ENCODE data around the gene RHO. TPM values are rescaled to one million over a fixed set of nuclear protein-coding genes. Genes with fewer than 3 reads are reported as not detected.
A peak's percentile ranks its signal among the peaks of the same experiment; 100 is the strongest.
"Not testable (repeated sequence)": the region's sequence is repeated elsewhere in the genome, so short reads cannot be mapped to it uniquely, and the experiment has no call there.

The RHO gene
- total RNA-seq (2014; rRNA removed; shearing (Covaris generic)): 0.05 TPM in 1 of 2 replicates, not detected in the other

DNA sequence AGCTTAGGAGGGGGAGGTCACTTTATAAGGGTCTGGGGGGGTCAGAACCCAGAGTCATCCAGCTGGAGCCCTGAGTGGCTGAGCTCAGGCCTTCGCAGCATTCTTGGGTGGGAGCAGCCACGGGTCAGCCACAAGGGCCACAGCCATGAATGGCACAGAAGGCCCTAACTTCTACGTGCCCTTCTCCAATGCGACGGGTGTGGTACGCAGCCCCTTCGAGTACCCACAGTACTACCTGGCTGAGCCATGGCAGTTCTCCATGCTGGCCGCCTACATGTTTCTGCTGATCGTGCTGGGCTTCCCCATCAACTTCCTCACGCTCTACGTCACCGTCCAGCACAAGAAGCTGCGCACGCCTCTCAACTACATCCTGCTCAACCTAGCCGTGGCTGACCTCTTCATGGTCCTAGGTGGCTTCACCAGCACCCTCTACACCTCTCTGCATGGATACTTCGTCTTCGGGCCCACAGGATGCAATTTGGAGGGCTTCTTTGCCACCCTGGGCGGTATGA is at the start of gene RHO:
Gene RHO (plus strand): TSS at position 51 of the 512 bp plus-strand sequence. CDS start 95 bp downstream, at position 146.
- DNase-seq (ENCODE audit: low read depth): no peak

- DNase-seq (ENCODE audit: low read depth): not testable (repeated sequence)
Observed at GRCh38 chr3:129481225-129481765, 47.1 kb upstream of the RHO start.

- peak; percentile 37 for DNase-seq (ENCODE audit: low read depth)
Observed at GRCh38 chr3:129481766-129482332, 46.6 kb upstream of the RHO start.

DNA sequence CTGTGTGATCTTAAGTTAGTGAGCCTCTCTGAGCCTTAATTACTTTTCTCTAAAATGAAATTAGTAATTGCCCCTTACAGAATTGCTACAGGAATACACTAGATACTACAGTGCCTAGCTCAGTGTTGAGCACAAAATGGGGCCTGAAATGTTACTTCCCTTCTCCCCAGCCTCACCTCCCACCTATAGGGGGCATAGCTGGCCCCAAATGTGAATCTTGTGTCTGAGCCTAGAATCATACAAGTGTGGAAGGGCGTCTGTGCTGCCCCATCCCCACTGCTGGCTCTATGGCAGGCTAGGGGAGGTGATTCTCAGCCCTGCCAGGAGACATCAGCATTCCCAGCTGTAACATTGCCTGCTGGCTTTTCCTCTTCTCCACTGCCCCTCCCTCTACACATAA is 45.7 kb upstream of the RHO start:
- no peak for DNase-seq (ENCODE audit: low read depth)

DNA sequence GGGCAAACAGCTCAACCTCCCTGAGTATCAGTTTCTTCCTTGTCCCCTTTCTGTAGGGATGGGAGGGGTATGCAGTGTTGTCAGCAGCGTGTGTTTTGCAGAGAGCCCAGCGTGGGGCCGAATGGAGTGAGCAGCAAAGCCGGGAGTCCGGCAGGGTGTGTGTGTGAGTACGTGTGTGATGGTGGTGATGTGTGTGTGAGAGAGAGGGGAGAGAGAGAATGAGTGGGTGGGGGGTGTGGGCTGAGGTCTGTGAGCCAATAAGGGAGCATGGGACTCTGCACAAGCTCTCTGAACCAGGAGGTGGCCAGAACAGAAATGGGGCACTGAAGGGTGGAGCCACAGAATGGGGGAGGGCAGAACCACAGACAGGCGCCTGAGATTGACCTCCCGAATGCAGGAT is 44.6 kb upstream of the RHO start:
- DNase-seq (ENCODE audit: low read depth): no peak

DNA sequence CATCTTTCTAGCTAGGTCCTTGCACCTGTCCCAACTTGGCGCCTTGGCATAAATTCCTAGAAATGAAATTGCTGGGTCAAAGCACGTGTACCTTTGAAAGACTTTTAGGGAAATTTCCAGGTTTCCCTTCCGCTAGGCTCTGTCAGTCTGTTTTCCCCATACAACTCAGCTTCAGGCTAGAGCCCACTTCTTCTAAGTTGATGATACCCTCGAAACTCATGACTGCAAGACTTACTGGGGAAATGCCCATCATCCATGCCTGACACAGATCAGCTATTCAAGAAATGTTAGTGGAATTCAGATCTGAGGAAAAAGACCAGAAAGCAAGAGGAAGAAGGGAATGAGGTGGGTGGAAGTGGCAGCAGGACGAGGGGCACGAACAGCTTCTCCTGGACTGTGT is 43.3 kb upstream of the RHO start:
- DNase-seq (ENCODE audit: low read depth): not testable (repeated sequence)

DNA sequence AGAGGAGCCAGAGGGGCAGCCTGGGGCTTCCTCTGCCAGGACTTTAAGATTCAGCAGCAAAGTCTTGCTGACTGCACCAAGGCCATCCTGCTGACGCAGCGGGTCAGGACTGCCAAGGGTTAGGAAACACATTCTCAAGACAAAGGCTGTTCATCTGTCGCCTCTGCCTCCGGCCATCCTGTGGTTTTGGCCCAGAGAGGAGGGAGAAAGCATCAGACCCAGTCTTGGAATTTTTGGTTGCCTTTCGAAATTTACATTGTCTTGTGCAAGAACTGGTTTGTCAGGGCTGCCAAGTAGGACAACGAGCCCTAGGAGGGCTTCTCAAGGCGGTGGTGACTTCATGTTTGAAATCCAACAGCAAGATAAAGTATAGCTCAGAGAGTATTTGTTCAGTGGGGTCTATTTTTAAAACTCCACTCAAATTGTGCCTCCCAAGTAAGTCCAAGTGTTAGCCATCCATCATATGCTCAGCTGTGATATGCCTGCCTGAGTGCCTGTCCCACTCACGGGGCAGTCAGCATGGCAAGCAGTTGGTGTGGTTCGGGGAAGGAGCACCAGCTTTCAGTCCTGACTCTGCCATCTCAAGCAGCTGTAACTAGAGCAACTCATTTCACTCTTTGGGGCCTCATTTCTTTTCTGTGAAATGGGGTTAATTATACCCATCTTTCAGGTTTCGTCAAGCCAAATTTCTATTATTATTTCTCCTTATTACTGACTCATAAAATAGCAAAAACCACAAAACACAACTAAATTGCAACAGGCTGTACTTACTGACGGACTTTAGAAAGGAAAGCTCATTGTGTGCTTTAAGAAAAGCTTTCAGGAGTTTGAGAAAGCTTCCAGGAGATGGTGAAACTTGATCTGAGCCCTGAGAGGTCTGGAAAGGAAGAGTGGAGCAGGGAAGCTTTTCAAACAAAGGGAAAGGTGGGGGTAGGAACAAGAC is 42.4 kb upstream of the RHO start:
- DNase-seq (ENCODE audit: low read depth): peak; percentile 100

DNA sequence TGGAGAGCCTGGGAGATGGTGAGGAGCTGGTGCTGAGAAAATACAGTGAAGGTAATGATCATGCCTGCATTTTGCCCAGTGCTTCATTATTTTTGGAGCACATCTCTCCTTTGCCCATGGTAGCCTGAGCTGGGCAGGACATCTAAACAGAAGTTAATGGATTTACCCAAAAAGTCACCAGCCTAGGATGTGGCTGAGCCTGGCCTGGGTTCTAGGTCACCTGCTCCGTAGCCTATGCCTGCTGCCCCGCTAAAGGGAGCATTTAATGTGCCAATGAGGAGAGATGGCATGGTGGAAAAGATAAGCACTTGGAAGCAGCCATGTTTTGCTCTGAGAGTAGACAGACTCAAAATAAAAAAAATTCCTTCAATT is 41.8 kb upstream of the RHO start:
- DNase-seq (ENCODE audit: low read depth): no peak

DNA sequence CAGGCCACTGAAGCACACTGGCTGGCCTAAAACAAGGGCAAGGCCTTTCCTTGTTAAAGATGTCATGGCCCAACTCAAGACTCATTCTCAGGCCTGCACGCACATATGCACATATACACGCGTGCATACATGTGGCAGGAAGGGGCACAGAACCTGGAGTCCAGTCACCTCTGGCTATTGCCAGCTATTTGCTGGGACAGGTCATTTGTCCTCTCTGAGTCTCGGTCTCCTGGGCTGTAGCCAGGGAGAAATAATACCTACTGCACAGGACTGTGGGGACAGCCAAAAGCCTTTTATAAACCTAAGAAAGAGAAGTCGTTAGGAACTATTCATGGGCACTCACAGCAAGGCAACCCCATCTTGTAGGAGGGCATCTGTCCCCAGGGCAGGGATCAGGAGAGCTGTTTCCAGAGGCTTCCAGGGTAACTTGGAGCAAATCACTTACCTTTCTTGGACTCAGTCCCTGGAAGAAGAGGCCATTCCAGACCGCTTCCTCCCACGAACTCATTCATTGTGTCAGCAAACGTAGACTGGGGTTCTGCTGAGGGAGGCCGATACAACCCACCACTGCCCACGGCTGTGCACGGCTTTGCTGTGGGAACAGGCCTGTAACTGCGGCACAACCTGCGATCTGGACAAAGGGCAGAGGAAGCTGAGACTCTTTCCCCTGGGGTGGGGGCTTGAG is 41.1 kb upstream of the RHO start:
- DNase-seq (ENCODE audit: low read depth): no peak

GRCh38 chr3:129487868-129488335 is 40.5 kb upstream of the RHO start:
- not testable (repeated sequence) for DNase-seq (ENCODE audit: low read depth)

- not testable (repeated sequence) for DNase-seq (ENCODE audit: low read depth)
Observed at GRCh38 chr3:129489258-129489657, 39.2 kb upstream of the RHO start.

DNA sequence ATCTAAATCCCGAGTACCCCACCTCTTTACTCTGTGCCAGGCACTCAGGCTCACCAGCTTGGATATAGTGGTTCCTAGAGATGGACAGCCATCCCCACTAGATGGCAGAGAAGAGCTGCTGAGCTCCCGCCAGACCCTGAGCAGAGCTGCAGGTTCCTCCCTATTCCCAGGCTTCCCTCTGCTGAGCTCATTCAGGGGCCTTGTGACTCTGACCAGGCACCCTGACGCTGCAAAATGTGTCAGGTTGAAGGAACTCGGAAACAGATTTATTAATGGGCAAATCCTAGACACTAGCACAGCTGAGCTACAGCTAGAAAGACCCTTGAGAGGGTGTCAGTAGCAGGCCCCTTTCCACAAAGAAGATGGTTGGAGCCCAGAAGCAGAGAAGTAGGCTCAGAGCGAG is 38.2 kb upstream of the RHO start:
- DNase-seq (ENCODE audit: low read depth): peak; percentile 89

GRCh38 chr3:129491077-129491476 is 37.4 kb upstream of the RHO start:
- not testable (repeated sequence) for DNase-seq (ENCODE audit: low read depth)

- no peak for DNase-seq (ENCODE audit: low read depth)
Observed at GRCh38 chr3:129491794-129492193, 36.6 kb upstream of the RHO start.

- no peak for DNase-seq (ENCODE audit: low read depth)
Observed at GRCh38 chr3:129492691-129493090, 35.7 kb upstream of the RHO start.

DNA sequence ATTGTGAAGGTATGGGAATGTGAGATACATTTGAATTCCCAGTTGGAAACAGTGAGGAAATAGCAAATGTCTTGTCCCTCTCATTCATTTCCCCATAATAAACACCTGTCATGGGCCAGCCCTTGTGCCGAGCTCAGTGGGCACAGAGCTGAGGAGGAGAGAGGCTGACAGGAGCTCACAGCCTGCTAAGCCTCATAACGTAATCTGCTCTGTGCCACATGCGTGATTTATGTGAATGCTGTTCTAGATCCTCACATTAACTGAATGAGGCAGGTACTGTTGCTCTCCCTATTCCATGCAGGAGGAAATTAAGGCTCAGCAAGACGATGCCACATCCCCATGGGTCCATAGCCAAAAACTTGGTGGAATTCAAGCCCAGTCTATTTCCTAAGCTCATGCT is 35.2 kb upstream of the RHO start:
- no peak for DNase-seq (ENCODE audit: low read depth)

- DNase-seq (ENCODE audit: low read depth): not testable (repeated sequence)
Observed at GRCh38 chr3:129494499-129494898, 33.9 kb upstream of the RHO start.

DNA sequence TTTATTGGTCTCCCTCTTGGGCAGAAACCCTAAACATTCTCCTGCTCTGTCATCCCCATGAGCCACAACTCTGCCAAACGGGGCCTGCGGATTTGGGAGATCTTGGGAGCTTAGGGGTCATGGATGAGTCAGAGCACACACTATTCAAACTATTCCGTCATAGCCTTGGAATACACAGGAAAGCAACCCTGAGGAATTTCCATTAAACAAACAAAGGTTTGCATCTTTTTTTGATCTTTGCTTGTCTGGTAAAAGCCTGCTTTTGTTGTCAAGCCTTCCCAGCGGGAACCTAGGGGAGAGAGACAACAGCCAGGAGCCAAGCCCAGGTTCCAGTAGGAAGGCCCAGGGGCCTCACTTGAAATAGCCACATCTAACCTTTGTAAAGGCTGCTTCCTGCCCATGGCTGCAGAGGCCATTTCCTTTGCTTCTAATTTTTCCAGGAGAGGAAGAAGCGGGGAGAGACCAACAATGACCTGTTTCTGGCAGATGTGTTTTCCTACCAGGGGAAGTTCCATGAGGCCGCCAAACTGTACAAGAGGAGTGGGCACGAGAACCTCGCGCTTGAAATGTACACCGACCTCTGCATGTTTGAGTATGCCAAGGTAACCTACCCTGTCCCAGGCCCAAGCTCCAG is 33.3 kb upstream of the RHO start:
- peak; percentile 93 for DNase-seq (ENCODE audit: low read depth)

DNA sequence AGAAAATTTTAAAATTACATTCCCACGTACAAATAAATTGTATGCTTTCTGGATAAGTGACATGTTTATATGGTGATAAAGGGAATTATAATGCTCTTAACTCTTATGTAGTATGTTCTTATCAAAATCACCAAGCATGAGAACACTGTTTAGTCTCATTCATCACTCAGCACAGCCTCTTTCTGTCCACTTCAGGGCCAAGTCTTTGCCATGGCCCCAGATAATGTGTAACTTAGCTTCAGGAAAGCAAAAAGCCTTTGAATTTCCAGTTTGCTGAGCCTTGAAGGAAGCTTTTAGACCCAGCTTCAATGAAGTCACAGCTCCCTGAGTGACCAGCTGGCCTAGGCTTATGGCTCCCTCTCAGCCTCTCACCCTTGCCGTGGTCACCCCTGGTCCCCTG is 30.6 kb upstream of the RHO start:
- not testable (repeated sequence) for DNase-seq (ENCODE audit: low read depth)

- DNase-seq (ENCODE audit: low read depth): peak; percentile 20
Observed at GRCh38 chr3:129498603-129499488, 29.6 kb upstream of the RHO start.

Data from M059J (cell line).